Skin of body (tissue), 3 donors: Measurements from ENCODE around the gene SNX11. TPM values are rescaled to one million over a fixed set of nuclear protein-coding genes. Genes with fewer than 3 reads are reported as not detected.

Experiments
- DNase-seq: peaks from one replicate; lab custom pipeline; 2025; lab: John Stamatoyannopoulos, UW
- small RNA-seq: library from RNA; depleted of rRNA; stranded (forward); fragments of <200 nt; gene quantifications from one replicate; pipeline ENCODE3, GENCODE V24; 2014; ENCODE audit warnings: low replicate concordance
- total RNA-seq: library from RNA; depleted of rRNA; stranded (reverse); fragments of >200 nt; gene quantifications from one replicate; pipeline ENCODE4 v1.2.3, GENCODE V29; 2014

SNX11 gene
- total RNA-seq, 1 donor from 2014 or later, result 9.0 TPM

GRCh38 chr17:48161127-48161905, 53.8 kb downstream of the SNX11 start:
- no peak for DNase-seq

GRCh38 chr17:48162306-48162934, 54.9 kb downstream of the SNX11 start:
- DNase-seq, result no peak

GRCh38 chr17:48162946-48163506, 55.5 kb downstream of the SNX11 start:
- no peak for DNase-seq

GRCh38 chr17:48163809-48164208, 56.2 kb downstream of the SNX11 start:
- no peak for DNase-seq

- DNase-seq, result no peak
Measured at GRCh38 chr17:48169926-48170325, 62.4 kb downstream of the SNX11 start.

Small RNA genes within 50 kb of the gene (small RNA-seq; reads per million reads assigned to genes)
- not detected for gene AC004477.2
- gene MIR1203, result not detected
- gene RNU6-1201P, result not detected

Other genes starting within 250 kb of the SNX11 start
- 2.1 TPM for gene SP2, start 211.5 kb upstream of the SNX11 start, total RNA-seq
- 8.1 TPM for gene PNPO, start 166.2 kb upstream of the SNX11 start, total RNA-seq
- 1.7 TPM for gene PRR15L, start 149.9 kb upstream of the SNX11 start, total RNA-seq
- 126 TPM for gene CDK5RAP3, start 136.7 kb upstream of the SNX11 start, total RNA-seq
- gene COPZ2, start 70.0 kb upstream of the SNX11 start, total RNA-seq, result 43.1 TPM
- gene NFE2L1, start 59.4 kb upstream of the SNX11 start, total RNA-seq, result 59.0 TPM
- gene CBX1, start 6.3 kb upstream of the SNX11 start, total RNA-seq, result 44.2 TPM